Activated T-helper 1 cell treated with anti-CD3 and anti-CD28 coated beads, Interleukin-12 subunit alpha, Interleukin-12 subunit beta, Interleukin-2, Interleukin-4 antibody, amounts not matched to agents 30 ng/mL and 10 ng/mL and 1 ng/mL, durations not matched to agents 14 hours and 24 hours and 36 hours (primary cell): Measurements from ENCODE around the gene POTEE. TPM values are rescaled to one million over a fixed set of nuclear protein-coding genes. Genes with fewer than 3 reads are reported as not detected.
"Not testable (repeated sequence)": the region's sequence is repeated elsewhere in the genome, so short reads cannot be mapped to it uniquely, and the experiment has no call there.

Source experiments
- DNase-seq: peaks from one replicate; pipeline ENCODE4 v3.0.0; 2021; ENCODE audit warnings: low spot score
- H3K27ac Mint-ChIP-seq: one replicate; pipeline ENCODE4 v1.8.0; 2021; ENCODE audit warnings: mild to moderate bottlenecking, mixed read lengths
- H3K27me3 Mint-ChIP-seq: one replicate; pipeline ENCODE4 v1.8.0; 2022; ENCODE audit warnings: mild to moderate bottlenecking, moderate library complexity, mixed read lengths; ENCODE audit not compliant: insufficient read depth
- H3K36me3 Mint-ChIP-seq: one replicate; pipeline ENCODE4 v1.8.0; 2021; ENCODE audit warnings: low read depth, mixed read lengths
- H3K4me1 Mint-ChIP-seq: one replicate; pipeline ENCODE4 v1.8.0; 2021; ENCODE audit warnings: low read depth, mixed read lengths
- H3K4me3 Mint-ChIP-seq: one replicate; pipeline ENCODE4 v1.8.0; 2021; ENCODE audit warnings: mild to moderate bottlenecking, moderate library complexity, mixed read lengths
- H3K9me3 Mint-ChIP-seq: one replicate; pipeline ENCODE4 v1.8.0; 2021; ENCODE audit warnings: mixed read lengths
- intact Hi-C: fragments of 100-400 bp; cut with micrococcal nuclease; formaldehyde crosslinking; loops from one replicate; pipeline ENCODE4 v1.15.1; 2024
- total RNA-seq: library from RNA; stranded (reverse); gene quantifications from 2 replicates; pipeline ENCODE4 v1.2.3, GENCODE V29; 2022

POTEE gene
- total RNA-seq, 1 donor from 2014 or later = 0.67 TPM

DNA sequence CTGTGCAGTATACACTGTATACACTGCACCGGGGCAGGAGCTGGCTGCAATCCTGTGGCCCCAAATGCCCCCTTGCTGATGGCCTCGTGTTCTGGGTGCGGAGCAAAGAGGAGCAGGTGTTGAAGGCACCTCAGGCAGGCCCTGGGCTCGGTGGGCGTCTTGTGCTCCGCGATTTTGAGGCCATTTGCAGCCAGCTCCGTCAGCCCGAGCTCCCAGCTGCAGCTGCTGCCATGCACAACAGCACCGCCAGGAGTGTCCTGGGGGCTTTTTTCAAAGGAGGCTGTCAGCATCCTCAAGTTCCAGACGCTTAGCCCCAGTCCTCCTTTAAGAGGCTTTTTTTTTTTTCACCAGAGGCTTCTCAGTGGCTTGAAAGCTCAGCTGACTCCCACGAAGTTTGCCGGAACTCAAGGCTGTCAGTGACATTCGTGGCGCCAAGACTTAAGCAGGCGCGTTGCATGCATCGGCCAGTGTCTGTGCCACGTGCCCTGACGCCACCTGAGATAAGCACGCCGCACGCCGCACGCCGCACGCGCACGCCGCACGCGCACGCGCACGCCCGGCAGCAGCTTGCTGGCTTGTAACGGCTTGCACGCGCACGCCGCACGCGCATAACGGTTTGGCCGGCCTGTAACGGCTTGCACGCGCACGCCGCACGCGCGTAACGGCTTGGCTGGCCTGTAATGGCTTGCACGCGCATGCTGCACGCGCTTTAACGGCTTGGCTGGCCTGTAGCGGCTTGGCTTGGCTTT is 8.1 kb downstream of the POTEE start:
- intact Hi-C loops, H3K27me3 Mint-ChIP-seq, H3K36me3 Mint-ChIP-seq, H3K4me3 Mint-ChIP-seq, H3K4me1 Mint-ChIP-seq, H3K9me3 Mint-ChIP-seq, H3K27ac Mint-ChIP-seq, DNase-seq: not testable (repeated sequence)

DNA sequence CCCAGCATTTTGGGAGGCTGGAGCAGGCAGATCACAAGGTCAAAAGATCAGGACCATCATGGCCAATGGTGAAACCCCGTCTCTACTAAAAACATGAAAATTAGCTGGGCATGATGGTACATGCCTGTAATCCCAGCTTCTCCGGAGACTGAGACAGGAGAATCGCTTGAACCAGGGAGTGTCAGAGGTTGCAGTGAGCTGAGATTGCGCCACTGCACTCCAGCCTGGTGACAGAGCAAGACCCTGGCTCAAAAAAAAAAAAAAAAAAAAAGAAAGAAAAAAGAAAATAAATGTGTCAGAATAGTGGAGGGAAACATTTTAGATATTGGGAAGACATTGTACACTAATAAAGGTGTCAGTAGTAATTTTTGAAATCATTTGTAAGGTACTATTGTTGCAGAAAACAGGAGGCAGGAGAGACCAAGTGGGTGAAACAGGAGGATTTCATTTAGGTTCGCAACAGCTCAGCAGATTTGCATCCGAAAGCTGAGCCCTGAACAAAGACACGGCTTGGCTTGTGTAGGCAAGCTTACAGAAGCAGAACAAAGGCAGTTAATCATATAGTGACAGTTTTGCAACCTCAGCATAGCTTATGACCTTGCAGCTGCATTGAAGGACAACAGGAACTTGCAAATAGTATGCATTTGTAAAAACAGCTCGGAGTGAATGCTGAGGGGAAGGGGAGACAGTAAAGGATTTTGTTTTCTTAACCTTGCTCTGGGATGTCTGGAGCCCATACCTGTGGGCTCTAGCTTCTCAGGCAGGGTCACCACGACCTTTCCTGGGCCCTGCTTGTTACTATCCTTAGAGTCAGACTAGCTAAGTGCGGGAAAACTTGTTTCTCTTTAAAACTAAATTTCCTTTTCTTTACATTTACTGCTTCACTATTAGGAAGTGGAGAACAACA is 26.5 kb downstream of the POTEE start:
- DNase-seq, H3K4me3 Mint-ChIP-seq, H3K36me3 Mint-ChIP-seq, intact Hi-C loops, H3K4me1 Mint-ChIP-seq, H3K9me3 Mint-ChIP-seq, H3K27me3 Mint-ChIP-seq, H3K27ac Mint-ChIP-seq: not testable (repeated sequence)

Other genes starting within 250 kb of the POTEE start
- gene FAM168B, start 116.1 kb upstream of the POTEE start, total RNA-seq = 79.0 and 79.1 TPM in 2 replicates
- gene PLEKHB2, start 104.2 kb upstream of the POTEE start, total RNA-seq = 72.5 and 73.9 TPM in 2 replicates
- not detected in 2 replicates for gene RAB6D, start 154.6 kb downstream of the POTEE start, total RNA-seq